ENCODE data around the gene C11orf54. TPM values are rescaled to one million over a fixed set of nuclear protein-coding genes. Genes with fewer than 3 reads are reported as not detected.

Gene C11orf54
- total and polyA plus RNA-seq, 2 donors (not counting 3 experiments of a cell fraction or from before 2014, with no cell fraction given) = 4.2 to 18.7 TPM

DNA sequence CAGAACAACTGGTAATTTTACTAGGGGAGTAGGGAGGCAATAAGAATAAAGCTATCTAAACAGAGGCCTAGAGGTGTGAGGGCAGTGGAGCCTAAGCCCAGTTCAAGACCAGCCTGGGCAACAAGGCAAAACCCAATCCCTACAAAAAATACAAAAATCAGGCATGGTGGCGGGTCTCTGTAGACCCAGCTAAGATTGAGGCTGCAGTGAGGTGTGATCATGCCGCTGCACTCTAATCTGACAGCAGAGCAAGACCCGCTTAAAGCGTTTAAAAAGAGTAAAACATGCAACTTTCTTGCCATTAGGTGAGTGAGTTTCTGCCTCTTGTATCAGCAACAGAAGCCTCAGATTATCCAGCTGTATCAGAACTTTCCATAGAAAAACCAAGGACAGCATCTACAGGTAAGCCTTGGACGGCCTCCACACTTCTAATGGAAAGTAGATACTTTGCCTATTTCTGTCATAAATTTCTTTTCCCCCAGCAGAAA is 12.3 kb upstream of the C11orf54 start:
- H3K79me2 ChIP-seq (ENCODE audit: control insufficient read depth, insufficient read depth, low read length) = peaks cover 17% of the 10 kb centered on the region
- H3K4me3 ChIP-seq (replicated peaks in 1 of 3; ENCODE audit: insufficient read depth in 1 of 3, low read depth in 1 of 3, low read length in 3 of 3) = no peak overlapping the region
- H3K27me3 ChIP-seq (ENCODE audit: control insufficient read depth in 2 of 2, insufficient read depth in 2 of 2, low read length in 2 of 2) = no peaks in the 10 kb centered on the region
- H2AFZ ChIP-seq (ENCODE audit: low read depth, low read length) = no peak overlapping the region
- POLR2A ChIA-PET = interaction anchor here (0.6 kb wide), 1 partner anchor 1238 kb away, joined by 6 read pairs; no protein-coding TSS in a partner anchor
- no peak overlapping the region for H3K27ac ChIP-seq (ENCODE audit: insufficient read depth, low read depth, low read length)
- no peak overlapping the region for H3K4me2 ChIP-seq (ENCODE audit: insufficient read depth, low read length)
- FAIRE-seq (no peak), DNase-seq (ENCODE audit: low read depth, low spot score) (no peak)
- H3K9me3 ChIP-seq (replicated peaks; ENCODE audit: control insufficient read depth, insufficient read depth, low read length) = no peaks in the 10 kb centered on the region
- H3K36me3 ChIP-seq (ENCODE audit: control insufficient read depth in 2 of 2, extremely low read depth in 1 of 2, insufficient read depth in 2 of 2, low read length in 2 of 2) = peaks cover 21 to 64% of the 10 kb centered on the region in 2 experiments
- H3K9ac ChIP-seq (replicated peaks; ENCODE audit: extremely low read depth, insufficient read depth, low read length) = no peak overlapping the region
- dilution Hi-C loops (cut with MboI; ENCODE audit: extremely low pct_ligation_motif_present, low sequenced_read_pairs) (no loop called here), intact Hi-C loops (cut with micrococcal nuclease) (no loop called here)
- BruUV-seq (replicated peaks) = no TSS peak
- TF ChIP-seq MYC (IDR thresholded peaks at IDR 0.05; ENCODE audit: low read depth, low read length) (no peak), POLR2AphosphoS5 (IDR thresholded peaks at IDR 0.05; ENCODE audit: insufficient read depth, low read depth, low read length) (peak; percentile 38)
- no peaks in the 10 kb centered on the region for H3K4me1 ChIP-seq (ENCODE audit: control insufficient read depth, extremely low read depth, insufficient read depth, low read length)
- CTCF ChIA-PET = no interaction called here
- H4K20me1 ChIP-seq (replicated peaks; ENCODE audit: control insufficient read depth, extremely low read depth, insufficient read depth, low read length) = peaks cover 5% of the 10 kb centered on the region
- H3K9me1 ChIP-seq (replicated peaks; ENCODE audit: control insufficient read depth, extremely low read depth, insufficient read depth, low read length) = no peaks in the 10 kb centered on the region

DNA sequence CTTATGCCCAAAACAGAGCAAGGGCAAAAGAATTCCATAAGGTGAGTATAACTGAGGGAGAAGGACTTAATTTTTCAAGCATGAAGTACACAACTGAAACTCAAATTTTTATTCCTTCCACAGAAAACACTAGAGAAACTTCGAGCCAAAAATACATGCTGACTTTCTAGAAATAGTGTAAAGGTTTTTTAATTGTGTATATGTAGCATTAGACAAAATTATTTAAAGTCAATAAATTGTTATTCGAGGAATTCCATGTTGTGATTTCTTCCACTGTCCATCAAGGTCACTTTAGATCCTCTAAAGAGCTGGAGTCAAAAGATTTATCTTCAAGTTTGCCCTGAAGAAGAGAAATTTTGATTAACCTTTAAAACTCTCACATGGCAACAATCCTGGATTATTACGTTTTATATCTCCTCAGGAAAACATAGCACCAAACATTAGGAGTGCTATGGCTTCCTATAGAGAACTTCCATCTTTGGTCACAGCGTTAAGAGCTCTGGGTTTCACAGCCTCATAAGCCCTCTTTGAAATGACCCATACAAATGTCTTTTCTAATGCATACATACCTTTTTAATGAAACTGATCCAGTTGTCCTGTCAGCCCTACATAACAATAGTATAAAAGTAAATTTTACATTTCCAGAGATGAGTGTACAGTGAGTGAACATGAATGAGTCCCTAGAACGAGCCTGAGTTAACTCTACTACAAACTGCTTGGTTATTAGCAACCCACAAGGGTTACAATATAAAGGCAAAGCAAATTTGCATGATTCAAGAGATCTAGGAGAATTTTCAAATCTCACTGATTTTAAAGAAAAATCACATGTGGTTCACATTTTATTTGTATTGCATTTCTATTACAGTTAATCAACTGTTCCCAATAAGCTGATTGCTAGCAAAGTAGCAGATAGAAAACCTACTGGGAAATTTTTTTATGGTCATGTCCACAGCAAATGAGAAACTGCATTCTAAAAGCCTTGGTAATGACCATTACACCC is 11.1 kb upstream of the C11orf54 start:
- Histone ChIP-seq H3K4me1 (ENCODE audit: control insufficient read depth, extremely low read depth, insufficient read depth, low read length) (peaks cover 9% of the 10 kb centered on the region), H3K27ac (ENCODE audit: insufficient read depth, low read depth, low read length) (no peak overlapping the region), H3K9me1 (replicated peaks; ENCODE audit: control insufficient read depth, extremely low read depth, insufficient read depth, low read length) (no peaks in the 10 kb centered on the region), H2AFZ (ENCODE audit: low read depth, low read length) (no peak overlapping the region), H4K20me1 (replicated peaks; ENCODE audit: control insufficient read depth, extremely low read depth, insufficient read depth, low read length) (peaks cover 5% of the 10 kb centered on the region), H3K9ac (replicated peaks; ENCODE audit: extremely low read depth, insufficient read depth, low read length) (no peak overlapping the region), H3K4me2 (ENCODE audit: insufficient read depth, low read length) (no peak overlapping the region), H3K36me3 (ENCODE audit: control insufficient read depth in 2 of 2, extremely low read depth in 1 of 2, insufficient read depth in 2 of 2, low read length in 2 of 2) (peaks cover 27 to 72% of the 10 kb centered on the region in 2 experiments), H3K9me3 (replicated peaks; ENCODE audit: control insufficient read depth, insufficient read depth, low read length) (no peaks in the 10 kb centered on the region), H3K79me2 (ENCODE audit: control insufficient read depth, insufficient read depth, low read length) (peaks cover 29% of the 10 kb centered on the region), H3K4me3 (replicated peaks in 1 of 3; ENCODE audit: insufficient read depth in 1 of 3, low read depth in 1 of 3, low read length in 3 of 3) (no peak overlapping the region), H3K27me3 (ENCODE audit: control insufficient read depth in 2 of 2, insufficient read depth in 2 of 2, low read length in 2 of 2) (no peaks in the 10 kb centered on the region)
- no peak for FAIRE-seq
- DNase-seq (ENCODE audit: low read depth, low spot score) = no peak
- intact Hi-C loops (cut with micrococcal nuclease) (no loop called here), dilution Hi-C loops (cut with MboI; ENCODE audit: extremely low pct_ligation_motif_present, low sequenced_read_pairs) (no loop called here)
- TF ChIP-seq POLR2A (IDR thresholded peaks at IDR 0.05; ENCODE audit: low read depth, low read length) = peak; percentile 26
- no peak for TF ChIP-seq GATA2 (IDR thresholded peaks at IDR 0.05; ENCODE audit: insufficient read depth, insufficient read length, low read depth, low read length)
- TF ChIP-seq, protein P1, sequence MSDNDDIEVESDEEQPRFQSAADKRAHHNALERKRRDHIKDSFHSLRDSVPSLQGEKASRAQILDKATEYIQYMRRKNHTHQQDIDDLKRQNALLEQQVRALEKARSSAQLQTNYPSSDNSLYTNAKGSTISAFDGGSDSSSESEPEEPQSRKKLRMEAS (IDR thresholded peaks at IDR 0.05; ENCODE audit: insufficient read depth, insufficient read length) = no peak
- TF ChIP-seq, protein P2, sequence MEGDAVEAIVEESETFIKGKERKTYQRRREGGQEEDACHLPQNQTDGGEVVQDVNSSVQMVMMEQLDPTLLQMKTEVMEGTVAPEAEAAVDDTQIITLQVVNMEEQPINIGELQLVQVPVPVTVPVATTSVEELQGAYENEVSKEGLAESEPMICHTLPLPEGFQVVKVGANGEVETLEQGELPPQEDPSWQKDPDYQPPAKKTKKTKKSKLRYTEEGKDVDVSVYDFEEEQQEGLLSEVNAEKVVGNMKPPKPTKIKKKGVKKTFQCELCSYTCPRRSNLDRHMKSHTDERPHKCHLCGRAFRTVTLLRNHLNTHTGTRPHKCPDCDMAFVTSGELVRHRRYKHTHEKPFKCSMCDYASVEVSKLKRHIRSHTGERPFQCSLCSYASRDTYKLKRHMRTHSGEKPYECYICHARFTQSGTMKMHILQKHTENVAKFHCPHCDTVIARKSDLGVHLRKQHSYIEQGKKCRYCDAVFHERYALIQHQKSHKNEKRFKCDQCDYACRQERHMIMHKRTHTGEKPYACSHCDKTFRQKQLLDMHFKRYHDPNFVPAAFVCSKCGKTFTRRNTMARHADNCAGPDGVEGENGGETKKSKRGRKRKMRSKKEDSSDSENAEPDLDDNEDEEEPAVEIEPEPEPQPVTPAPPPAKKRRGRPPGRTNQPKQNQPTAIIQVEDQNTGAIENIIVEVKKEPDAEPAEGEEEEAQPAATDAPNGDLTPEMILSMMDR (IDR thresholded peaks at IDR 0.05; ENCODE audit: extremely low read depth in 1 of 2, insufficient read depth in 1 of 2, low read depth in 1 of 2, low read length in 2 of 2) = no peak
- no peak for TF ChIP-seq MYC (IDR thresholded peaks at IDR 0.05; ENCODE audit: low read depth, low read length)
- TF ChIP-seq FOS (IDR thresholded peaks at IDR 0.05; ENCODE audit: borderline replicate concordance, insufficient read depth, low read length) = no peak
- TF ChIP-seq POLR2AphosphoS5 (IDR thresholded peaks at IDR 0.05; ENCODE audit: insufficient read depth, low read depth, low read length) = no peak
- CTCF ChIA-PET = interaction anchor here (0.6 to 2.1 kb wide), 4 partner anchors 10 to 54 kb away, joined by 3 to 4 read pairs (median 3); partner anchors contain the start of gene MED17
- POLR2A ChIA-PET = interaction anchor here (0.7 to 1.2 kb wide), 3 partner anchors 9 to 15 kb away, joined by 3 to 4 read pairs (median 3); partner anchors contain the start of genes C11orf54 and TAF1D
- BruUV-seq (replicated peaks) = no TSS peak
